Adrenal gland (tissue), 12 donors: ENCODE results near the gene TMPRSS4. TPM values are rescaled to one million over a fixed set of nuclear protein-coding genes. Genes with fewer than 3 reads are reported as not detected.
A peak's percentile ranks its signal among the peaks of the same experiment; 100 is the strongest.

Source experiments
- DNase-seq, 7 donors: peaks; one replicate each; pipeline ENCODE4 v3.0.0-alpha.2; 2019 to 2020
- H3K27ac ChIP-seq, 5 donors: fragments of 200-600 bp; sonication (generic) in 4 of 5; 1 replicate in 3 of 5; 2 replicates in 2 of 5; pipeline versions ENCODE4 v1.5.1 to v1.8.0; 2016 to 2020; ENCODE audit warnings: mild to moderate bottlenecking in 1 of 5
- H3K27me3 ChIP-seq: fragments of 200-600 bp; 2 replicates; pipeline ENCODE4 v1.8.0; 2021
- H3K36me3 ChIP-seq, 2 donors: fragments of 200-600 bp; replicated peaks in 1 of 2; 1 replicate in 1 of 2; 2 replicates in 1 of 2; pipeline versions ENCODE4 v1.5.1 to v1.8.0; 2018 to 2022
- H3K4me1 ChIP-seq, 2 donors: fragments of 200-600 bp; replicated peaks in 1 of 2; 1 replicate in 1 of 2; 2 replicates in 1 of 2; pipeline versions ENCODE4 v1.5.1 to v1.8.0; 2018 to 2021
- H3K4me3 ChIP-seq, 4 donors: fragments of 200-600 bp; sonication (generic) in 3 of 4; one replicate each; pipeline ENCODE4 v1.5.1; 2016 to 2018
- H3K9me3 ChIP-seq, 3 donors: fragments of 200-600 bp; sonication (generic) in 1 of 3; replicated peaks in 1 of 3; 1 replicate in 2 of 3; 2 replicates in 1 of 3; pipeline versions ENCODE4 v1.5.1 to v1.8.0; 2016 to 2021
- POLR2A ChIP-seq, 2 donors: fragments of 450-650 bp; IDR thresholded peaks; one replicate each; pipeline ENCODE4 v1.6.1; 2017; ENCODE audit warnings: antibody characterized with exemption in 2 of 2, mild to moderate bottlenecking in 2 of 2, moderate library complexity in 1 of 2
- WGBS, 4 donors: extraction: QIAGEN DNeasy Blood & Tissue Kit in 2 of 4; methylation state at CpG; one replicate each; pipeline versions ENCODE4 v1.1.5 to v1.1.7; 2013 to 2017; 5-methylcytosine and 5-hydroxymethylcytosine counted together
- intact Hi-C, 2 donors: fragments of 100-400 bp; cut with DNase I; formaldehyde crosslinking; loops; one replicate each; pipeline versions ENCODE4 v1.14.1 to v1.15.0; 2022 to 2023
- polyA plus RNA-seq, 3 donors: library from polyadenylated mRNA; stranded (reverse); fragments of 200-250 nt in 2 of 3; fragments of 350-450 nt in 1 of 3; fragmentation: Illumina TruSeq in 1 of 3; extraction: RNeasy Lipid Tissue Mini Kit (QIAGEN cat#74804) in 1 of 3; gene quantifications; one replicate each; pipeline ENCODE4 v1.2.3, GENCODE V29; 2013 to 2014
- total RNA-seq, 9 donors: library from RNA; depleted of rRNA in 4 of 9; stranded (reverse); fragments of >200 nt in 4 of 9; fragments of 120-200 nt in 1 of 9; fragmentation: NEBNext Ultra II Directional in 1 of 9; extraction: Animal tissue kit (Norgen Biotek cat#: 25700) in 1 of 9; gene quantifications; one replicate each; pipeline versions ENCODE4 v1.1.0 to v1.2.4, GENCODE V29; 2013 to 2023
- TF ChIP-seq, protein P1 (sequence below), 6 experiments: fragments of 450-650 bp in 4 of 6; fragments of 200-600 bp in 2 of 6; sonication (generic) in 1 of 6; IDR thresholded peaks; 1 replicate in 5 of 6; 2 replicates in 1 of 6; pipeline versions ENCODE4 v1.5.1 to v1.8.0; 2016 to 2021; ENCODE audit warnings: antibody characterized with exemption in 6 of 6, mild to moderate bottlenecking in 2 of 6, moderate library complexity in 1 of 6
- donor health status: healthy with polysubstance abuse.
- donor health status: Bipolar disorder and iron deficiency.
- donor health status: DM: yes; HTN: yes; CAD: no.
- donor health status: DM: no; HTN: no; CAD: no.
- donor health status: DM: no; HTN: no; CAD: no.
- donor health status: DM: yes; HTN: yes; CAD: no.

TMPRSS4 gene
- total and polyA plus RNA-seq, 12 donors: 0.13 to 0.43 (median 0.27) TPM; not detected in 8

DNA sequence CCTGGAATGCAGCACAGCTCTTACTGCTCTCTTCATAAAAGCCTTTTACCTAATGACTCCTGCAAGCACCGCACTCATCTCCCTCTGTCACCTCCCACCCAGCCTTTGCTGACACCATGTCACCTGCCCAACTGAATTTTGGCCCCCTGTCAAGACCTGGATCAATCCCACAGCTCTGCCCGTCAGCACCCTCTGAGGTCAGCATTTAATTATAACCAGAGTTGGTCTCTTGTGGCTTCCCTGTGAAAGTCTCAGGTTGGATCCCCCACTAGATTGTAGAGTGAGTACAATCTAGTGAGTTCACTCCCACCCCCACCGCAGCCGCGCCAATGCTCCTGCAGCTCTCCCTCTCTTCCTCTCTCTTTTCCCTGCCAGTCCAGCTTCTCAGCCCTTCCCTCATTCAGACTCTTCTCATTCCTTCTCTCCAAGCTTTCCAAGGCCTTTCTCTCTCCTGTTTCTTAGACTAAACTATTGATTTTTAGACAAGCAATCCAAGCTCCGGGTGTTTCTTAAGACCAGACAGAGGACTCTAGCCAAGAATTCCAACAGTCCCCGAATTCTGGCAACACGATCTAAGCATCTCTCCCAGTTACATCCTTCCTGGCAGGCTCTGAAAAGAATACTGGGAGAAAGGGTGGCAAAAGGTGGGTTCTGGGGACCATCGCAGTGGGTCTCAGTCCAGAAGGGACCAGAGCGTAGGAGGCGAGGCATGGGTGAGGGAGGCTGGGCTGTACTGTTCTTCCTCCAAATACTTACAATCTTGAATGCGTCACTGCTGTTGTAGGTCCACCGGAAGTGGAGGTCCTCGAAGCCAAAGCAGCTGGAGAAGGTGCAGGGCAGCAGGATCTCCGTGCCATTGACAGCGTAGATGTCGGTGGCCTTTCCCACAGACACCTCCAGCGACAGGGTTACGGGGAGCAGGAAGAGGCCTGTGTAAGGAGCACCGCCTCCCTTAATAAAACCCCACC is 67.7 kb downstream of the TMPRSS4 start:
- Histone ChIP-seq H3K36me3 (no peaks in the 10 kb centered on the region), H3K9me3 (no peaks in the 10 kb centered on the region), H3K27me3 (peaks cover 21% of the 10 kb centered on the region), H3K4me1 (no peaks in the 10 kb centered on the region), H3K27ac (no peak overlapping the region), H3K4me3 (no peak overlapping the region)
- WGBS, 4 donors: 40 to 50% (median 47%) methylated on average over 15 to 20 of the region's 20 CpGs
- TF ChIP-seq POLR2A (IDR thresholded peaks at IDR 0.05): no peak
- TF ChIP-seq, protein P1, sequence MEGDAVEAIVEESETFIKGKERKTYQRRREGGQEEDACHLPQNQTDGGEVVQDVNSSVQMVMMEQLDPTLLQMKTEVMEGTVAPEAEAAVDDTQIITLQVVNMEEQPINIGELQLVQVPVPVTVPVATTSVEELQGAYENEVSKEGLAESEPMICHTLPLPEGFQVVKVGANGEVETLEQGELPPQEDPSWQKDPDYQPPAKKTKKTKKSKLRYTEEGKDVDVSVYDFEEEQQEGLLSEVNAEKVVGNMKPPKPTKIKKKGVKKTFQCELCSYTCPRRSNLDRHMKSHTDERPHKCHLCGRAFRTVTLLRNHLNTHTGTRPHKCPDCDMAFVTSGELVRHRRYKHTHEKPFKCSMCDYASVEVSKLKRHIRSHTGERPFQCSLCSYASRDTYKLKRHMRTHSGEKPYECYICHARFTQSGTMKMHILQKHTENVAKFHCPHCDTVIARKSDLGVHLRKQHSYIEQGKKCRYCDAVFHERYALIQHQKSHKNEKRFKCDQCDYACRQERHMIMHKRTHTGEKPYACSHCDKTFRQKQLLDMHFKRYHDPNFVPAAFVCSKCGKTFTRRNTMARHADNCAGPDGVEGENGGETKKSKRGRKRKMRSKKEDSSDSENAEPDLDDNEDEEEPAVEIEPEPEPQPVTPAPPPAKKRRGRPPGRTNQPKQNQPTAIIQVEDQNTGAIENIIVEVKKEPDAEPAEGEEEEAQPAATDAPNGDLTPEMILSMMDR (IDR thresholded peaks at IDR 0.05): no peak
- DNase-seq: no peak
- intact Hi-C loops: loop anchor here in 1 of 2 donors (2.0 to 5.0 kb wide), 2 partner anchors 24 to 208 kb away; no protein-coding TSS in a partner anchor

DNA sequence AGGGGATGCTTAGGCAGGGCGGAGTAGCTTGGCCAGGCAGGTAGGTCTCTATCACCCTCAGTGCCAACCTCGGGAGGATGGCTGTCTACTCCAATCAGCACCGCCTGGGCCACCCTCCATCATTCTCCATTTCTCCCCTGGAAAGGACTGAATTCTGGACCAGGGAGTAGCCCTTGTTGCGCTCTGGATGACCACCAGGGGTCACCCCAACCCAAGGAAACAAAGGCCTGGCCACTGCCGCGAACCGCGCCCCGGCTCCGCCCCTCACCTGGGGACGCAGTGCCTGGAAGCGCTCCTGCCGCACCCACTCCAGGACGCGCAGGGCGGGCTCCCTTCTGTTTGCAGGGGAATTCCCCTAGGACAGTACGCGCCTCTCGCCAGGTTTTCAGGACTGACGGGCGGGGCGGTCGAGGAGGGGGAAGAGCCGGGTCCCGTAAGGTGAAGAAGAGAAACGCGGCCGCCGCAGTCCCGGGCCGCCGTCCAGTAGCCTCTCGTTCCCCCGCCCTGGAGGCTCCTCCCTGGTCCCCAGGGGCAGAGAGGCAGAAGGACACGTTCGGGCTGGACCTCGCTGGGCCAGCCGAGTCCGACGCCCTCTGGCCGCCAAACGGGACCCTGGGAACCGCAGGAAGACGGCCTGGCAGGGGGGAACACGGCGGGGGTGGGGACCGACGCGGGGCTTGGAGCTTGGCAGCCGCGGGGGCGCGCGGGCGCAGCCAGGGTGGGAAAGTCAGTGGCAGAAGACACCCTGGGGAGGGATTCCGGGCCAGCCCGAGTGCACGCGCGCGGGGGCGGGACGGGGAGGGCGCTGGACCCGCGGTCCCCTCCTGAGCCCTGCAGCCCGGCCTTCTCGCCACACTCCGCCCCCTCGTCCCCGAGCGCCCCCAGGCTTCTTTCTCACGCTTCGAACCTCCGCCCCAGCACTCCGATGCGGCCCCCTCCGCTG is 68.7 kb downstream of the TMPRSS4 start:
- Histone ChIP-seq H3K27me3 (peaks cover 21% of the 10 kb centered on the region), H3K36me3 (no peaks in the 10 kb centered on the region), H3K4me3 (peak overlapping the region in 3 of 4 donors; percentile 13 to 48 (median 35)), H3K27ac (no peak overlapping the region), H3K4me1 (no peaks in the 10 kb centered on the region), H3K9me3 (no peaks in the 10 kb centered on the region)
- peak; percentile 68 to 91 (median 82) for DNase-seq
- TF ChIP-seq, protein P1 (IDR thresholded peaks at IDR 0.05): peak; percentile 87 to 95 (median 92)
- TF ChIP-seq POLR2A (IDR thresholded peaks at IDR 0.05): no peak
- WGBS, 4 donors: 2 to 9% (median 3%) methylated on average over 28 to 78 of the region's 78 CpGs
- intact Hi-C loops: loop anchor here (2.0 to 5.0 kb wide), 2 partner anchors 23 to 207 kb away; no protein-coding TSS in a partner anchor

DNA sequence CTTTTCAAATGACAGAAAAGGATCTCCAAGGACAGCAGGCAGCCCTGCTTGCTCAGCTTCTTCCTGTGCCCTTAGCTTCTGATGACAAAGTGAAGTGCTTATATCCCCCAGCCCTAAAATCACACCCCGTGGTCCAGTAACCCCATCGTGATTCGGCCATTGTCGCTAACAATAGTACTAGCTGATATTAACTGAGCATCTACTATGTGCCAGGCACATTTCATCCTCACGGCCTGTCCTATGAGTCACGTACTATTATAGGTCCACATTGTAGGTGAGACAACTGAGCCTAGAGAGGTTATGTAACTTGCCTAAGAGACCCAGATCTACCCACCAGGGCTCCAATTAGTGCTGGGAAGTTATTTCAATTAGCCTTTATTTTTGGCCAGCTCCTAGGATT is 69.7 kb downstream of the TMPRSS4 start:
- DNase-seq: no peak
- Histone ChIP-seq H3K4me3 (no peak overlapping the region), H3K4me1 (no peaks in the 10 kb centered on the region), H3K27ac (no peak overlapping the region), H3K27me3 (peaks cover 21% of the 10 kb centered on the region), H3K36me3 (no peaks in the 10 kb centered on the region), H3K9me3 (no peaks in the 10 kb centered on the region)
- TF ChIP-seq, protein P1 (IDR thresholded peaks at IDR 0.05): no peak
- no peak for TF ChIP-seq POLR2A (IDR thresholded peaks at IDR 0.05)
- intact Hi-C loops: loop anchor here (2.0 to 5.0 kb wide), 2 partner anchors 22 to 206 kb away; no protein-coding TSS in a partner anchor
- 85 to 96% (median 88%) methylated on average over 6 of the region's 6 CpGs for WGBS, 4 donors
